RWPE1 (cell line): ENCODE measurements around the gene CHML.

Experiments used
- CTCF ChIA-PET: fragments of 350-600 bp; sonication (Branson Sonifier 250); formaldehyde crosslinking; extraction: SDS; loops from one replicate; lab custom pipeline; 2021; lab: Yijun Ruan, JAX
- POLR2A ChIA-PET: fragments of 400-600 bp; formaldehyde crosslinking; extraction: SDS; loops from one replicate; lab custom pipeline; 2020; ENCODE audit warnings: antibody characterized with exemption; ENCODE audit not compliant: low non-redundant PET; lab: Yijun Ruan, JAX
- DNase-seq: peaks from one replicate; pipeline ENCODE4 v3.0.0; 2012; ENCODE audit warnings: low spot score
- H3K27ac ChIP-seq: fragments of 450-650 bp; 2 replicates; pipeline ENCODE4 v1.5.1; 2017
- CTCF ChIP-seq: fragments of 450-650 bp; conservative IDR thresholded peaks from 2 replicates; pipeline ENCODE4 v1.5.1; 2017; ENCODE audit warnings: low read depth, mild to moderate bottlenecking

CHML gene

GRCh38 chr1:241630005-241630404 lies 10.2 kb downstream of the CHML start:
- no peak overlapping the region for H3K27ac ChIP-seq
- ChIA-PET CTCF (no interaction called here), POLR2A (no interaction called here)
- no peak for TF ChIP-seq CTCF
- DNase-seq: no peak

- DNase-seq: no peak
- POLR2A ChIA-PET: no interaction called here
Observed at GRCh38 chr1:241627453-241628259, 12.5 kb downstream of the CHML start.

GRCh38 chr1:241624935-241625334 lies 15.2 kb downstream of the CHML start:
- TF ChIP-seq CTCF: no peak
- H3K27ac ChIP-seq: no peak overlapping the region
- no peak for DNase-seq
- POLR2A ChIA-PET: no interaction called here
- CTCF ChIA-PET: no interaction called here

More at GRCh38 chr1:241627453-241628259, 12.5 kb downstream of the CHML start:
- CTCF ChIA-PET: interaction anchor here (0.6 to 1.3 kb wide), 5 partner anchors 16 to 211 kb away, joined by 3 to 11 read pairs (median 3); no protein-coding TSS in a partner anchor
- peak; percentile 42 for TF ChIP-seq CTCF
- H3K27ac ChIP-seq: no peak overlapping the region

GRCh38 chr1:241622669-241623068 lies 17.5 kb downstream of the CHML start:
- CTCF ChIA-PET: no interaction called here
- no peak for DNase-seq
- TF ChIP-seq CTCF: no peak
- H3K27ac ChIP-seq: no peak overlapping the region
- POLR2A ChIA-PET: no interaction called here

- CTCF ChIA-PET: no interaction called here
- POLR2A ChIA-PET: no interaction called here
- H3K27ac ChIP-seq: no peak overlapping the region
- no peak for DNase-seq
- TF ChIP-seq CTCF: no peak
Observed at GRCh38 chr1:241617426-241617825, 22.7 kb downstream of the CHML start.

- ChIA-PET CTCF (interaction anchor here (0.6 kb wide), 1 partner anchor 219 kb away, joined by 4 read pairs; no protein-coding TSS in a partner anchor), POLR2A (no interaction called here)
- TF ChIP-seq CTCF: no peak
- no peak for DNase-seq
- no peak overlapping the region for H3K27ac ChIP-seq
Observed at GRCh38 chr1:241615043-241615974, 24.9 kb downstream of the CHML start.
